H9 (cell line): ENCODE measurements around the gene CDH23. TPM values are rescaled to one million over a fixed set of nuclear protein-coding genes. Genes with fewer than 3 reads are reported as not detected.

Experiments used
- DNase-seq: peaks from one replicate; pipeline ENCODE4 v3.0.0-alpha.2; 2017
- H2AFZ ChIP-seq: one replicate; pipeline ENCODE4 v1.6.1; 2013; ENCODE audit warnings: mild to moderate bottlenecking, low read length, control low read depth, moderate library complexity
- H2AK5ac ChIP-seq: 2 replicates; pipeline ENCODE4 v1.6.1; 2013; ENCODE audit warnings: low read length, control low read depth, mixed read lengths; ENCODE audit not compliant: insufficient read length
- H2BK120ac ChIP-seq: one replicate; pipeline ENCODE4 v1.6.1; 2013; ENCODE audit warnings: low read depth, mild to moderate bottlenecking, low read length, control low read depth, inconsistent platforms; ENCODE audit not compliant: poor library complexity, severe bottlenecking
- H2BK12ac ChIP-seq: 2 replicates; pipeline ENCODE4 v1.6.1; 2013; ENCODE audit warnings: low read length, control low read depth, mixed read lengths, low read depth; ENCODE audit not compliant: insufficient read length
- H2BK15ac ChIP-seq: 2 replicates; pipeline ENCODE4 v1.6.1; 2013; ENCODE audit warnings: low read depth, low read length, control low read depth
- H2BK20ac ChIP-seq: one replicate; pipeline ENCODE4 v1.6.1; 2013; ENCODE audit warnings: low read depth, mild to moderate bottlenecking, low read length, control low read depth, inconsistent platforms; ENCODE audit not compliant: poor library complexity, severe bottlenecking
- H2BK5ac ChIP-seq: 2 replicates; pipeline ENCODE4 v1.6.1; 2013; ENCODE audit warnings: low read length, control low read depth, mixed read lengths; ENCODE audit not compliant: insufficient read length
- H3K14ac ChIP-seq: 2 replicates; pipeline ENCODE4 v1.6.1; 2013; ENCODE audit warnings: low read length, control low read depth; ENCODE audit not compliant: insufficient read depth
- H3K18ac ChIP-seq: 2 replicates; pipeline ENCODE4 v1.6.1; 2013; ENCODE audit warnings: low read depth, mild to moderate bottlenecking, mixed read lengths, low read length, control low read depth; ENCODE audit not compliant: insufficient read length
- H3K23ac ChIP-seq: 2 replicates; pipeline ENCODE4 v1.6.1; 2013; ENCODE audit warnings: low read length, control low read depth, mixed read lengths, low read depth; ENCODE audit not compliant: insufficient read length
- H3K23me2 ChIP-seq: 2 replicates; pipeline ENCODE4 v1.6.1; 2013; ENCODE audit warnings: low read depth, mild to moderate bottlenecking, mixed read lengths, low read length, control low read depth; ENCODE audit not compliant: insufficient read length, poor library complexity, severe bottlenecking
- H3K27ac ChIP-seq: 2 replicates; pipeline ENCODE4 v1.5.1; 2013; ENCODE audit warnings: low read length, control low read depth, mixed read lengths, low read depth; ENCODE audit not compliant: insufficient read length
- H3K27me3 ChIP-seq: 2 replicates; pipeline ENCODE4 v1.6.1; 2013; ENCODE audit warnings: low read length, control low read depth, inconsistent platforms; ENCODE audit not compliant: insufficient read depth
- H3K4ac ChIP-seq: 2 replicates; pipeline ENCODE4 v1.6.1; 2013; ENCODE audit warnings: low read depth, mild to moderate bottlenecking, control low read depth, inconsistent platforms, low read length, moderate library complexity
- H3K4me1 ChIP-seq: 2 replicates; pipeline ENCODE4 v1.6.1; 2013; ENCODE audit warnings: low read length, control low read depth, inconsistent platforms; ENCODE audit not compliant: insufficient read depth
- H3K4me2 ChIP-seq: 2 replicates; pipeline ENCODE4 v1.6.1; 2013; ENCODE audit warnings: low read length, control low read depth, mixed read lengths; ENCODE audit not compliant: insufficient read length, insufficient read depth
- H3K56ac ChIP-seq: 2 replicates; pipeline ENCODE4 v1.6.1; 2013; ENCODE audit warnings: low read depth, mild to moderate bottlenecking, mixed read lengths, low read length, control low read depth; ENCODE audit not compliant: insufficient read length
- H3K79me1 ChIP-seq: 2 replicates; pipeline ENCODE4 v1.6.1; 2013; ENCODE audit warnings: low read depth, mild to moderate bottlenecking, moderate library complexity, low read length, control low read depth, inconsistent platforms; ENCODE audit not compliant: insufficient read depth, poor library complexity, severe bottlenecking
- H3K79me2 ChIP-seq: 2 replicates; pipeline ENCODE4 v1.6.1; 2013; ENCODE audit warnings: low read length, control low read depth, inconsistent platforms; ENCODE audit not compliant: insufficient read depth
- H3K9ac ChIP-seq: 2 replicates; pipeline ENCODE4 v1.6.1; 2013; ENCODE audit warnings: low read length, control low read depth, mixed read lengths; ENCODE audit not compliant: insufficient read length; ENCODE audit errors: extremely low read depth
- H3K9me3 ChIP-seq: one replicate; pipeline ENCODE4 v1.6.1; 2013; ENCODE audit warnings: low read depth, low read length, inconsistent platforms; ENCODE audit not compliant: control insufficient read depth
- H3T11ph ChIP-seq: one replicate; pipeline ENCODE4 v1.6.1; 2013; ENCODE audit warnings: mild to moderate bottlenecking, low read length, control low read depth, inconsistent platforms
- H4K20me1 ChIP-seq: one replicate; pipeline ENCODE4 v1.6.1; 2013; ENCODE audit not compliant: control insufficient read depth, insufficient read length, insufficient read depth
- H4K5ac ChIP-seq: 2 replicates; pipeline ENCODE4 v1.6.1; 2013; ENCODE audit warnings: low read depth, mild to moderate bottlenecking, mixed read lengths, low read length, control low read depth; ENCODE audit not compliant: insufficient read length
- H4K8ac ChIP-seq: replicated peaks from 2 replicates; pipeline ENCODE4 v1.6.1; 2013; ENCODE audit warnings: low read length, control low read depth, mixed read lengths, low read depth; ENCODE audit not compliant: insufficient read length
- H4K91ac ChIP-seq: 2 replicates; pipeline ENCODE4 v1.6.1; 2013; ENCODE audit warnings: low read depth, mild to moderate bottlenecking, moderate library complexity, mixed read lengths, low read length, control low read depth; ENCODE audit not compliant: insufficient read length
- H3K27ac Mint-ChIP-seq, 3 experiments: 2 replicates in 2 of 3; 3 replicates in 1 of 3; pipeline ENCODE4 v1.8.0; 2020 to 2021; ENCODE audit warnings: mixed read lengths in 3 of 3, mild to moderate bottlenecking in 1 of 3, moderate library complexity in 1 of 3
- H3K27me3 Mint-ChIP-seq: 2 replicates; pipeline ENCODE4 v1.8.0; 2021; ENCODE audit warnings: low read depth, mild to moderate bottlenecking, moderate library complexity, mixed read lengths
- H3K36me3 Mint-ChIP-seq, 3 experiments: 2 replicates in 2 of 3; 3 replicates in 1 of 3; pipeline ENCODE4 v1.8.0; 2020 to 2021; ENCODE audit warnings: low read depth in 3 of 3, mixed read lengths in 3 of 3; ENCODE audit not compliant: insufficient read depth in 1 of 3
- H3K4me1 Mint-ChIP-seq, 2 experiments: 2 replicates each; pipeline ENCODE4 v1.8.0; 2020; ENCODE audit warnings: mixed read lengths in 2 of 2
- H3K4me3 Mint-ChIP-seq, 2 experiments: 2 replicates in 1 of 2; 3 replicates in 1 of 2; pipeline ENCODE4 v1.8.0; 2020 to 2021; ENCODE audit warnings: mild to moderate bottlenecking in 2 of 2, mixed read lengths in 2 of 2, moderate library complexity in 1 of 2
- H3K9me3 Mint-ChIP-seq, 2 experiments: 2 replicates in 1 of 2; 3 replicates in 1 of 2; pipeline ENCODE4 v1.8.0; 2020; ENCODE audit warnings: mild to moderate bottlenecking in 2 of 2, mixed read lengths in 2 of 2, moderate library complexity in 1 of 2
- CTCF ChIP-seq: fragments of 200-600 bp; sonication (generic); conservative IDR thresholded peaks from 3 replicates; pipeline ENCODE4 v1.8.0; 2021; ENCODE audit warnings: antibody characterized with exemption, mild to moderate bottlenecking
- WGBS: extraction: QIAGEN DNeasy Blood & Tissue Kit; methylation state at CpG from one replicate; pipeline ENCODE4 v1.1.7; 2013; ENCODE audit warnings: missing lambda C conversion rate, low lambda C conversion rate, mixed read lengths; ENCODE audit not compliant: insufficient read length; ENCODE audit errors: extremely low coverage; 5-methylcytosine and 5-hydroxymethylcytosine counted together
- total RNA-seq: library from RNA; stranded (reverse); gene quantifications from 2 replicates; pipeline ENCODE4 v1.2.1, GENCODE V29; 2021

Gene CDH23
- total RNA-seq, 1 experiment from 2014 or later: 2.1 TPM

- Histone ChIP-seq H3K56ac (no peak overlapping the region), H2AK5ac (no peak overlapping the region), H2BK15ac (no peak overlapping the region), H3T11ph (no peak overlapping the region), H3K4me2 (no peak overlapping the region), H3K9ac (no peak overlapping the region), H3K27ac (no peak overlapping the region), H4K5ac (no peak overlapping the region), H4K91ac (no peak overlapping the region), H2BK12ac (no peak overlapping the region), H3K79me2 (no peaks in the 10 kb centered on the region), H3K79me1 (no peaks in the 10 kb centered on the region), H3K18ac (no peak overlapping the region), H3K4me1 (no peaks in the 10 kb centered on the region), H2BK120ac (no peak overlapping the region), H3K23ac (no peak overlapping the region), H4K20me1 (no peaks in the 10 kb centered on the region), H3K23me2 (no peaks in the 10 kb centered on the region), H3K9me3 (no peaks in the 10 kb centered on the region), H2BK20ac (no peak overlapping the region), H4K8ac (no peak overlapping the region), H3K14ac (no peak overlapping the region), H2BK5ac (no peak overlapping the region), H2AFZ (no peak overlapping the region), H3K4ac (no peak overlapping the region), H3K27me3 (no peaks in the 10 kb centered on the region)
- Mint-ChIP-seq H3K4me1 (peaks cover 4 to 21% of the 10 kb centered on the region in 2 experiments), H3K4me3 (no peak overlapping the region), H3K9me3 (no peaks in the 10 kb centered on the region), H3K36me3 (no peaks in the 10 kb centered on the region), H3K27me3 (peaks cover 3% of the 10 kb centered on the region), H3K27ac (no peak overlapping the region; a peak in 1 of 7 replicates)
- no CpG with 5 or more reads among the region's 5 CpGs for WGBS
- no peak for DNase-seq
- peak; percentile 40; the same call in 2 of the 3 replicates for TF ChIP-seq CTCF
These were observed 125.9 kb downstream of the CDH23 start for GRCh38 chr10:71522442-71523144.
